Measurements from ENCODE around the gene ZMYM2.
A peak's percentile ranks its signal among the peaks of the same experiment; 100 is the strongest.
"Not testable (repeated sequence)": the region's sequence is repeated elsewhere in the genome, so short reads cannot be mapped to it uniquely, and the experiment has no call there.

Gene ZMYM2

DNA sequence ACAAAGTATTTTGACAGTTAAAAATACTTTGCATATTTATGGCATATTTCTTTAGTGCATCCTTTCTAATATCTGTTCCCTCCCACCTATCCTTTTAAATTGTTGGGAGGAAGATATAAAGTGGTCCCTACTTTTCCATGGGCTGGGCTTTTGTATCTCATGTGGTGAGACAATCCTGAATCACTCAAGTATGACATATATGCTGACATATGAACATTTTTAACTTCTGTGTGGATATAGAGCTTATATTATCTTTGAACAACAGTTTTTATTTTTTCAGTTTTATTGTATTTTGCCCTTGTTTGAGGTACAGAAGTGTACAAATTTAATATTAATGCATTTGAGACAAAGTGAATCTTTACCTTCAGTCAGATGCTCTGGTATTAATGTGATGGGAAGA, 3.4 kb downstream of the ZMYM2 start:
- H3K27ac ChIP-seq, result peak overlapping the region in 1 of 2 donors; percentile 45
- TF ChIP-seq, protein P1, sequence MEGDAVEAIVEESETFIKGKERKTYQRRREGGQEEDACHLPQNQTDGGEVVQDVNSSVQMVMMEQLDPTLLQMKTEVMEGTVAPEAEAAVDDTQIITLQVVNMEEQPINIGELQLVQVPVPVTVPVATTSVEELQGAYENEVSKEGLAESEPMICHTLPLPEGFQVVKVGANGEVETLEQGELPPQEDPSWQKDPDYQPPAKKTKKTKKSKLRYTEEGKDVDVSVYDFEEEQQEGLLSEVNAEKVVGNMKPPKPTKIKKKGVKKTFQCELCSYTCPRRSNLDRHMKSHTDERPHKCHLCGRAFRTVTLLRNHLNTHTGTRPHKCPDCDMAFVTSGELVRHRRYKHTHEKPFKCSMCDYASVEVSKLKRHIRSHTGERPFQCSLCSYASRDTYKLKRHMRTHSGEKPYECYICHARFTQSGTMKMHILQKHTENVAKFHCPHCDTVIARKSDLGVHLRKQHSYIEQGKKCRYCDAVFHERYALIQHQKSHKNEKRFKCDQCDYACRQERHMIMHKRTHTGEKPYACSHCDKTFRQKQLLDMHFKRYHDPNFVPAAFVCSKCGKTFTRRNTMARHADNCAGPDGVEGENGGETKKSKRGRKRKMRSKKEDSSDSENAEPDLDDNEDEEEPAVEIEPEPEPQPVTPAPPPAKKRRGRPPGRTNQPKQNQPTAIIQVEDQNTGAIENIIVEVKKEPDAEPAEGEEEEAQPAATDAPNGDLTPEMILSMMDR (IDR thresholded peaks at IDR 0.05), result no peak
- no peak for DNase-seq (ENCODE audit: low spot score)
- H3K4me3 ChIP-seq, result peak overlapping the region; percentile 42

- no peak overlapping the region for H3K27ac ChIP-seq
- peak overlapping the region; percentile 1 for H3K4me3 ChIP-seq
- no peak for DNase-seq (ENCODE audit: low spot score)
- TF ChIP-seq, protein P1 (IDR thresholded peaks at IDR 0.05), result no peak
Observed at GRCh38 chr13:19962894-19963293, 4.4 kb downstream of the ZMYM2 start.

DNA sequence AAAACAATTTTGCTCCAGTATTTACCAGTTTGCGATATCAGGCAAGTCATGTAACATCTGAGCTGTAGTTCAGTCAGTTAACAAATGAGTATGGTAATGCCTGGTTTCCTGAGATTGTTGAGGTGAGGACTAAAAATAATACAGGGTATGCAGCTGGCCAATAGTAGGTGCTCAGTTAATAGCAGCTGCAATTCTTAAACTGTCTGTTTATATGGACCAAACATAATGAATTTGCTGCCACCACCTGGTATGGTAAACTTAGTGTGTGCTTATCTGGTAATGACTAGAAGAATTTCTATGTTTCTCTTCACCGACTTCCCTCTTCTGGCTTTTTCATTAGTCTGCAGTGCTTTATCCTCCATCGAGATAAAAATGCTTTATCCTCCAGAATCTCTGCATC, 9.1 kb downstream of the ZMYM2 start:
- DNase-seq (ENCODE audit: low spot score), result no peak
- Histone ChIP-seq H3K4me3 (no peak overlapping the region), H3K27ac (no peak overlapping the region)
- TF ChIP-seq, protein P1 (IDR thresholded peaks at IDR 0.05), result no peak

DNA sequence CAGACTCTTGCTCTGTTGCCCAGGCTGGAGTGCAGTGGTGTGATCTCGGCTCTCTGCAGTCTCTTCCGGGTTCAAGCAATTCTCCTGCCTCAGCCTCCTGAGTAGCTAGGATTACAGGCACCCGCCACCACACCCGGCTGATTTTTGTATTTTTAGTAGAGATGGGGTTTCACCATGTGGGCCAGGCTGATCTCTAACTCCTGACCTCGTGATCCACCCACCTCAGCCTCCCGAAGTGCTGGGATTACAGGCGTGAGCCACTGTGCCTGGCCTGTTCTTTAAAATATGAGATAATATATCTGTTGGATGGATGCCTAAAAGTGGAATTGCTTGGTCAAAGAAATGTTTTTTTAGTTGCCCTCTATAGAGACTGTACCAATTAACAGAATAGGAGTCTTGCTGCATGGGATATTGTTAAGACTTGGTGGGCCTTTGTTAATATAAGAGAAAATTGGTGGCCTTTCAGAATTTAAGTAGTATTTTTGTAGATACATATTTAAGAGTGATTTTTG, 16.0 kb downstream of the ZMYM2 start:
- DNase-seq (ENCODE audit: low spot score); H3K4me3 ChIP-seq; H3K27ac ChIP-seq: not testable (repeated sequence)

DNA sequence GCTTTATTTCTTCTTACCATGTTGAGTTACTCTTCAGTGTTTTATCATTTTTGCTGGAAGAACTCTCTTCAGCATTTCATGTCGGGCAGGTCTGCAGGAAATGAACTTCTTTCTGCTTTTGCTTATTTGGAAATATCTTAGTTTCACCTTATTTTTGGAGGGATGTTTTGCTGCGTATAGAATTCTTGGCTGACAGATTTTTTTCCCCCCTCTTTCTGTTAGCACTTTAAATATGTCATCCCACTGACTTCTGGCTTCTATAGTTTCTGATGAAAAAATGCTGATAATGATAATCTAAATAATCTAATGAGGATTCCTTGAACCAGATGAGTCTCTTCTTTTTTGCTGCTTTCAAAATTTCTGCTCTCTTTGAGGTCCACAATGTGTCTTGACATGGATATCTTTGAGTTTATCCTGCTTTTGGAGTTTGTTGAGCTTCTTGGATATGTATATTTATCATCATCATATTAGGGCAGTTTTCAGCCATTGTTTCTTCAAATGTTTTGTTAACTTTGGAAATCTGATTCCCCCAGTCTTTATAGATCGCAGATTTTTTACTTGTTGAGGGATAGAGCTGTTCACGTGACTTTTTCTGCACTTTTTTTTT, 20.4 kb downstream of the ZMYM2 start:
- no peak overlapping the region for H3K27ac ChIP-seq

DNA sequence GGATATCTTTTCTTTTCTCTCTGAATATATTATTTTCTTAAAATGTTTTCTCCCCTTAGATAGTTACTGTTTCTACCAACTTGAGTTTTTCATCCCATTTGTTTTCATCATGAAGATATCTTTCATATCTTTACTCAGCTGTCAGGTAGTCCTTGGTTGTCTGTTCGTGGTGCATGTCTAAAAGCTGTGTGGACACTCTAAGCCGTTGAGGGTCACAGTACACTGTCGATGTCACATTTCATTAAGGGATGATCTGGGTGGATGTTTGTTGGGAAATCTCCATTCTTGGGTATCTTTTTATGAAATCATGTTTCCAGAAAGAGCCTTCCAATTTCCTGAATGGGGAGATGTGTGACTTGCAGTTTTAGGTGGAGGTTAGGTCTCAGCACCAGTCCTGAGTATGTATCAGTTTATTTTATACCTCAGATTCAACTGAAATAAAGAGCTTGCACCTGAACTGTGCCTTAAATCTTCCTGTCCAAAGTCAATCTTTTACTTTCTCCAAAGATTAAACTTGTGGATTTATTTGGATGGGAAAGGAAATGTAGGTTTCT, 23.2 kb downstream of the ZMYM2 start:
- H3K27ac ChIP-seq, result no peak overlapping the region
- TF ChIP-seq, protein P1 (IDR thresholded peaks at IDR 0.05), result no peak
- no peak overlapping the region for H3K4me3 ChIP-seq
- no peak for DNase-seq (ENCODE audit: low spot score)

More for the DNA sequence above, 20.4 kb downstream of the ZMYM2 start:
- DNase-seq (ENCODE audit: low spot score), result no peak
- TF ChIP-seq, protein P1 (IDR thresholded peaks at IDR 0.05), result no peak
- H3K4me3 ChIP-seq, result no peak overlapping the region

DNA sequence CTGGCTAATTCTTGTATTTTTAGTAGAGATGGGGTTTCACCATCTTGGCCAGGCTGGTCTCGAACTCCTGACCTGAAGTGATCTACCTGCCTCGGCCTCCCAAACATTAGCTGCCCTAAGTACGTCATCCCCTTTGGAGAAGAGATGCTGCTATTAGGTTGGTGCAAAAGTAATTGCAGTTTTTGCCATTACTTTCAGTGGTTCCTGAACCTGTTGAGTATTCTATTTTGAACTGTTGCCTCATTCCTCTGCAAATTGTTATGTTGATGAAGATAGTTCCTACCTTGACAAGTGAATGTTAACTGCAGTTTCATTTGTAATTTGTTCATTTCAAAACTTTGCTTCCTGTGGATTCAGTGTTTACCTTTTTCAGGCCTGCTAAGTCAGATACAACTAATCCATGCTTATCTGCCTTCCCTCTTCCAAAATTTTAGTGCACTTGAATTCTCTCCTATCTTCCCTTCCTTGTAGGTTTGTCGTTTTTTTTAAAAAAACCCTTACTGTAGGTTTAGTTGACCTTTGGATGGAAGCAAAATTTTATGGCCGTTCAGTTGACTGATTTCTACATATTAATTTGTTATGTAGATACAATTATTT, 24.0 kb downstream of the ZMYM2 start:
- H3K27ac ChIP-seq, result no peak overlapping the region
- TF ChIP-seq, protein P1 (IDR thresholded peaks at IDR 0.05), result no peak
- DNase-seq (ENCODE audit: low spot score), result no peak
- no peak overlapping the region for H3K4me3 ChIP-seq

Measured in coronary artery (tissue), 2 donors.